GM18907 (cell line): ENCODE measurements around the gene DRAXIN.

ENCODE experiments used
- ATAC-seq: cut with Tn5 transposase; IDR thresholded peaks from one replicate; pipeline ENCODE4 v1.9.1; 2021; ENCODE audit warnings: mild to moderate bottlenecking, moderate library complexity; ENCODE audit not compliant: unreplicated experiment

The DRAXIN gene

GRCh38 chr1:11654939-11655808 lies 36.3 kb upstream of the DRAXIN start:
- peak; percentile 19 for ATAC-seq

- no peak for ATAC-seq
Observed at GRCh38 chr1:11657654-11658053, 33.9 kb upstream of the DRAXIN start.

GRCh38 chr1:11658542-11658941 lies 33.0 kb upstream of the DRAXIN start:
- ATAC-seq = no peak

- ATAC-seq = no peak
Observed at GRCh38 chr1:11659748-11660147, 31.8 kb upstream of the DRAXIN start.

- ATAC-seq = no peak
Observed at GRCh38 chr1:11661103-11661502, 30.4 kb upstream of the DRAXIN start.

GRCh38 chr1:11664336-11665065 lies 27.0 kb upstream of the DRAXIN start:
- peak; percentile 41 for ATAC-seq

GRCh38 chr1:11668516-11668915 lies 23.0 kb upstream of the DRAXIN start:
- no peak for ATAC-seq

- ATAC-seq = no peak
Observed at GRCh38 chr1:11670747-11671146, 20.8 kb upstream of the DRAXIN start.

GRCh38 chr1:11671205-11671543 lies 20.3 kb upstream of the DRAXIN start:
- no peak for ATAC-seq

GRCh38 chr1:11671544-11672286 lies 19.8 kb upstream of the DRAXIN start:
- no peak for ATAC-seq

- no peak for ATAC-seq
Observed at GRCh38 chr1:11673089-11673769, 18.3 kb upstream of the DRAXIN start.

- no peak for ATAC-seq
Observed at GRCh38 chr1:11674488-11674887, 17.0 kb upstream of the DRAXIN start.

- no peak for ATAC-seq
Observed at GRCh38 chr1:11675325-11675724, 16.2 kb upstream of the DRAXIN start.

GRCh38 chr1:11676386-11677103 lies 15.0 kb upstream of the DRAXIN start:
- no peak for ATAC-seq

GRCh38 chr1:11678442-11678841 lies 13.1 kb upstream of the DRAXIN start:
- ATAC-seq = no peak

GRCh38 chr1:11680270-11681070 lies 11.0 kb upstream of the DRAXIN start:
- ATAC-seq = peak; percentile 24

- peak; percentile 82 for ATAC-seq
Observed at GRCh38 chr1:11681071-11681771, 10.3 kb upstream of the DRAXIN start, which contains the start of gene MAD2L2. Gene MAD2L2, minus strand, starts transcription at chr1:11681148. Its CDS starts 547 bp downstream, at chr1:11680601.

GRCh38 chr1:11682287-11682771 lies 9.2 kb upstream of the DRAXIN start:
- no peak for ATAC-seq

GRCh38 chr1:11682799-11683198 lies 8.7 kb upstream of the DRAXIN start:
- ATAC-seq = no peak
